ENCODE results near the gene SUN3. TPM values are rescaled to one million over a fixed set of nuclear protein-coding genes. Genes with fewer than 3 reads are reported as not detected.
"Not testable (repeated sequence)": the region's sequence is repeated elsewhere in the genome, so short reads cannot be mapped to it uniquely, and the experiment has no call there.

SUN3 gene
- total RNA-seq, 1 donor from 2014 or later, result not detected

- H3K4me3 ChIP-seq, result no peak overlapping the region
- H3K27me3 ChIP-seq, result no peaks in the 10 kb centered on the region
- no peaks in the 10 kb centered on the region for H3K4me1 ChIP-seq
- peak; percentile 28 for TF ChIP-seq CTCF (IDR thresholded peaks at IDR 0.05)
- no peak overlapping the region for H3K27ac ChIP-seq
- H3K36me3 ChIP-seq, result no peaks in the 10 kb centered on the region
- H3K9me3 ChIP-seq, result no peaks in the 10 kb centered on the region
- DNase-seq, result no peak
- intact Hi-C loops (cut with DNase I), result no loop called here
- ATAC-seq, result no peak
Measured at GRCh38 chr7:47988496-47989386, 40.2 kb downstream of the SUN3 start.

DNA sequence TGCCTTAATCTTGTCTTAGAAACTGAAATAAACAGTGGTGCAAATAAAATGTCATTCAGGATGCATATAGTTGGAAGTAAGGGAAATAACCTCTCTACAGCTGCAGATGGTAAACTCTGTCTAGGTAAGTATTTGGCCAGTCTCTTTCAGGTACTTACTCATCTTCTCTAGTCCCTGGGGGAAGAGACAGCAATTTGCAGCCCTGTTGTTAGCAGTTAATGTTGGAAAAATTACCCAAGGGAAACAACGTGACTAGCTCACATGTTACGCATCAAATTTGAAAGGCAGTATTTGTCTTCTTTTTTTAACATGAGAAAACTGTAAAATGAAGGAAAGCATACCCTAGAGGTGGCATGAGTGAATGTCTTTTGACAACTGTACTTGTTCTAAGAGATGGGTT is 46.3 kb downstream of the SUN3 start:
- H3K9me3 ChIP-seq, result no peaks in the 10 kb centered on the region
- H3K4me1 ChIP-seq, result peaks cover 11% of the 10 kb centered on the region
- no peaks in the 10 kb centered on the region for H3K27me3 ChIP-seq
- ATAC-seq (no peak), DNase-seq (no peak)
- H3K36me3 ChIP-seq, result peaks cover 8% of the 10 kb centered on the region
- intact Hi-C loops (cut with DNase I), result no loop called here
- H3K27ac ChIP-seq, result no peak overlapping the region
- H3K4me3 ChIP-seq, result no peak overlapping the region
- TF ChIP-seq CTCF (IDR thresholded peaks at IDR 0.05), result no peak

- Histone ChIP-seq H3K36me3 (peaks cover 27% of the 10 kb centered on the region), H3K4me1 (peaks cover 11% of the 10 kb centered on the region)
- DNase-seq; H3K4me3 ChIP-seq; ATAC-seq; H3K9me3 ChIP-seq; H3K27ac ChIP-seq; intact Hi-C loops (cut with DNase I); H3K27me3 ChIP-seq: not testable (repeated sequence)
Measured at GRCh38 chr7:47980648-47981047, 48.3 kb downstream of the SUN3 start.

DNA sequence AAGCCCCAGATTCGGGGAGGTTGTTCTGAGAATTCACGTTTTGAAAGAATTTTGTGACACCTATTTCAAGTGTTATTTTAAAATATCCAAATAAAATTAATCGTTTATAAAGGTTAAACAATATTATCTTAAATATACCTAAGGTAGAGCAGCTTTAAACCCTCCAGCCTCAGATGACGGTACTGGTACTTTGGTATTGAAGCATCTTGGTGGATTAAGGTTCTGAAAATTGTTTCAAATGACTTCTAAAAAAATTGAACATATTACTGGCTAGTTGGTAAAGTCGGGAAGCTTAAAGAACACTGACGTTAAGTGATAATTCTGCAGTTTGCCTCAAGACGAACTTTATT is 49.1 kb downstream of the SUN3 start:
- no peak for TF ChIP-seq CTCF (IDR thresholded peaks at IDR 0.05)
- DNase-seq, result no peak
- intact Hi-C loops (cut with DNase I), result no loop called here
- ATAC-seq, result no peak
- H3K27ac ChIP-seq, result peak overlapping the region; percentile 82
- peaks cover 11% of the 10 kb centered on the region for H3K4me1 ChIP-seq
- H3K27me3 ChIP-seq, result no peaks in the 10 kb centered on the region
- no peaks in the 10 kb centered on the region for H3K9me3 ChIP-seq
- H3K36me3 ChIP-seq, result peaks cover 36% of the 10 kb centered on the region
- H3K4me3 ChIP-seq, result peak overlapping the region; percentile 80

GRCh38 chr7:47979145-47979831 is 49.6 kb downstream of the SUN3 start, which contains the start of gene HUS1:
HUS1 (minus strand) TSS chr7:47979615; CDS start chr7:47979519, 96 bp downstream.
- H3K4me1 ChIP-seq, result peaks cover 11% of the 10 kb centered on the region
- no peaks in the 10 kb centered on the region for H3K9me3 ChIP-seq
- no peak for TF ChIP-seq CTCF (IDR thresholded peaks at IDR 0.05)
- DNase-seq (peak; percentile 97), ATAC-seq (peak; percentile 100)
- intact Hi-C loops (cut with DNase I), result no loop called here
- peak within 1 kb of the TSS; percentile 80 for H3K4me3 ChIP-seq
- no peaks in the 10 kb centered on the region for H3K27me3 ChIP-seq
- peak within 1 kb of the TSS; percentile 82 for H3K27ac ChIP-seq
- peaks cover 41% of the 10 kb centered on the region for H3K36me3 ChIP-seq

- intact Hi-C loops (cut with DNase I), result no loop called here
- Histone ChIP-seq H3K9me3 (no peaks in the 10 kb centered on the region), H3K27ac (peak overlapping the region; percentile 82), H3K4me1 (peaks cover 11% of the 10 kb centered on the region), H3K36me3 (peaks cover 46% of the 10 kb centered on the region), H3K27me3 (no peaks in the 10 kb centered on the region), H3K4me3 (peak overlapping the region; percentile 80)
- no peak for ATAC-seq
- DNase-seq, result no peak
- TF ChIP-seq CTCF (IDR thresholded peaks at IDR 0.05), result no peak
Measured at GRCh38 chr7:47978790-47979144, 50.1 kb downstream of the SUN3 start.
